NB4 (cell line): ENCODE results near the gene PAFAH1B1.

Source experiments
- DNase-seq: peaks from one replicate; pipeline ENCODE4 v3.0.0; 2010; ENCODE audit warnings: low read depth
- H3K4me3 ChIP-seq: one replicate; pipeline ENCODE4 v1.5.1; 2011; ENCODE audit warnings: mild to moderate bottlenecking, low read depth, low read length, moderate library complexity
- CTCF ChIP-seq: IDR thresholded peaks from one replicate; pipeline ENCODE4 v1.5.1; 2012; ENCODE audit warnings: low read depth, low read length
- MYC ChIP-seq: IDR thresholded peaks from 2 replicates; pipeline ENCODE4 v1.6.1; 2011; ENCODE audit warnings: low read depth, low read length
- POLR2A ChIP-seq: IDR thresholded peaks from 2 replicates; pipeline ENCODE4 v1.6.1; 2011; ENCODE audit warnings: mild to moderate bottlenecking; ENCODE audit not compliant: insufficient read length; ENCODE audit errors: extremely low read depth
- TF ChIP-seq, protein P1 (sequence below): IDR thresholded peaks from 2 replicates; pipeline ENCODE4 v1.6.1; 2011; ENCODE audit warnings: low read depth, low read length

The PAFAH1B1 gene

DNA sequence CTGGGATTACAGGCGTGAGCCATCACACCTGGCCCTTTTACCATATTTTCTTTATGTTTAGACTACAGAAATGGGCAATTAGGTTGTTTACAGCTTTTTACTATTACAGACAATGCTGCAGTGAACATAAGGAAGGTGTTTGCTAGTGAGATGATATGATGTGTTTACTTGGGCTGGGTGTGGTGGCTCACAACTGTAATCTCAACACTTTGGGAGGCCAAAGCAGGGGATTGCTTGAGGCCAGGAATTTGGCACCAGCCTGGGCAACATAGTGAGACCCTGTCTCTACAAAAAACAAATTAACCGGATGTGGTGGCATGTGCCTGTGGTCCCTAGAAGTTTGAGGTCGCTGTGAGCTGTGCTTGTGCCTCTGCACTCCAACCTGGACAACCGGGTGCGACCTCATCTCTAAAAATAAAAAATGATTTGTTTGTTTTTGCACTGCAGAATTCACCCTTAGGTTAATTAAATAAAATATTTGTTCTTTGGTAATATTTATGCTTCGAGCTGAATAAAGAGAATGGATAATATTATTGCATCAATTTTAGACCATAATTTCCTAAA lies 15.0 kb downstream of the PAFAH1B1 start:
- DNase-seq, result no peak
- TF ChIP-seq CTCF (no peak), POLR2A (no peak), MYC (no peak)
- TF ChIP-seq, protein P1, sequence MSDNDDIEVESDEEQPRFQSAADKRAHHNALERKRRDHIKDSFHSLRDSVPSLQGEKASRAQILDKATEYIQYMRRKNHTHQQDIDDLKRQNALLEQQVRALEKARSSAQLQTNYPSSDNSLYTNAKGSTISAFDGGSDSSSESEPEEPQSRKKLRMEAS, result no peak
- no peak overlapping the region for H3K4me3 ChIP-seq

DNA sequence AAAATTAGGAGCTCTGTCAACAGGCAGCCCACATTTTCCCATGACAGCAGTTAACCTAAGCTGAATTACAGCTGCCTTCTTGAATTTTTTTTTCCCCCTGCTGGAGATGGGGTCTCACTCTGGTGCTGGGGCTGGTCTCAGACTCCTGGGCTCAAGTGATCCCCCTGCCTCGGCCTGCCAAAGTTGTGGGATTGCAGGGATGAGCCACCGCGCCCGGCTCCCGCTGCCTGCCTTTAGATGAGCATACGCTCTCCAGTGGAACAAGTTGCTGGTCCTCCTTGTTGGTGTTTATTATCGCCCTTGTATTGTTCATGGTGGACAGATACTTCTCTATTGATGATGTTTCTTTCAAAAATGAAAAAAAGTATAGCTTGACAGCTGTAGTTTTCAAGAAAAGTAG lies 15.6 kb downstream of the PAFAH1B1 start:
- DNase-seq, result no peak
- TF ChIP-seq CTCF (no peak), MYC (no peak), POLR2A (no peak)
- TF ChIP-seq, protein P1, result no peak
- H3K4me3 ChIP-seq, result no peak overlapping the region

- H3K4me3 ChIP-seq, result no peak overlapping the region
- TF ChIP-seq POLR2A (no peak), MYC (no peak), CTCF (no peak)
- TF ChIP-seq, protein P1, result no peak
- DNase-seq, result no peak
These were observed 17.0 kb downstream of the PAFAH1B1 start for GRCh38 chr17:2610195-2611175.

GRCh38 chr17:2611627-2612026 lies 18.2 kb downstream of the PAFAH1B1 start:
- H3K4me3 ChIP-seq, result no peak overlapping the region
- TF ChIP-seq POLR2A (no peak), MYC (no peak), CTCF (no peak)
- TF ChIP-seq, protein P1, result no peak
- DNase-seq, result no peak

GRCh38 chr17:2612630-2613029 lies 19.2 kb downstream of the PAFAH1B1 start:
- no peak for DNase-seq
- H3K4me3 ChIP-seq, result no peak overlapping the region
- TF ChIP-seq MYC (no peak), POLR2A (no peak), CTCF (no peak)
- TF ChIP-seq, protein P1, result no peak
